SK-N-MC (cell line): Measurements from ENCODE around the gene PSMD11.

Experiments used
- EZH2 ChIP-seq: fragments of 200-600 bp; sonication (generic); IDR thresholded peaks from one replicate; pipeline ENCODE4 v1.6.1; 2017; ENCODE audit warnings: antibody characterized with exemption
- POLR2AphosphoS5 ChIP-seq: IDR thresholded peaks from 2 replicates; pipeline ENCODE4 v1.6.1; 2012; ENCODE audit warnings: mild to moderate bottlenecking, low read depth, low read length, borderline replicate concordance

- TF ChIP-seq EZH2 (no peak), POLR2AphosphoS5 (no peak)
Measured at GRCh38 chr17:32520104-32520701, 75.9 kb downstream of the PSMD11 start.
